GM19238 (cell line): ENCODE results near the gene UBD.

ENCODE experiments used
- DNase-seq: peaks from one replicate; pipeline ENCODE4 v3.0.0; 2011; ENCODE audit warnings: low spot score; ENCODE audit not compliant: insufficient read length

The UBD gene

DNA sequence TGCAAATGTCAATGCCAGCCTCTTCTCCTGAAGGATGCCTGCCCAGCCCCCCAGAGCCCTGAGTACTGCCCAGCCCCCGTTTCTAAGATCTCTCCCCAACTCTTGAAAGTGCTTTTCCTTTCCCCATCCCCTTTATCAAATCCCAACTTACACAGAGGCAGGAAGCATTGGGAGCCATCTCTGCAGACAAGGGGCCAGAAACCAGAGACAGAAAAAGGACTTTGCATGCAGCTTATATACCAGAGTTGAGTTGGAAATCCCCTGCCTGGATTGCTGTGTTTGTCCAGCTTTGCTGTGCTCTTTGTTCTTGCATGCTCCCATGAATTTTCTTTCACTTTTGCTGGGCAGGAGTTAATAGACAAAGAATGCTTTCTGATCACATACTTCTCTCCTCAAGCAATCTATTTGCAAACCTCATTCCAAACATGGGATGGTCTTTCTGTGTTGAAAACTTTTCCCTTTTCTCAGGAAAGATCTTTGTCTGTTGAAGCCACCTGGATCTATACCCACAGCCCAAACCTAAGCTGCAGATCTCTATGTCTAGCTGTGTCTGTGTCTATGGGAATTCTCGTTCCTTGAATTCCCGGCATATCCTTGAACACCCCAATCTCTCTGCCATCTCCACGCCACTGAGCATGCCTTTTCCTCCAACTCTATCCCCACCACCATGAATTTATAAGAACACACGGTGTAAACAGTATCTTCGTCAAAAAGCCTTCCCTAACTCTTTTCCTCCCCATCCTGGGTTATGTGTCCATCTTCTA, at the start of gene UBD:
UBD (minus strand) TSS at position 209 of the 764 bp plus-strand sequence; CDS start at position 178, 31 bp downstream.
- no peak for DNase-seq

GRCh38 chr6:29608131-29608530, 48.6 kb upstream of the UBD start:
- DNase-seq = no peak

GRCh38 chr6:29603930-29604329, 44.4 kb upstream of the UBD start:
- no peak for DNase-seq

DNA sequence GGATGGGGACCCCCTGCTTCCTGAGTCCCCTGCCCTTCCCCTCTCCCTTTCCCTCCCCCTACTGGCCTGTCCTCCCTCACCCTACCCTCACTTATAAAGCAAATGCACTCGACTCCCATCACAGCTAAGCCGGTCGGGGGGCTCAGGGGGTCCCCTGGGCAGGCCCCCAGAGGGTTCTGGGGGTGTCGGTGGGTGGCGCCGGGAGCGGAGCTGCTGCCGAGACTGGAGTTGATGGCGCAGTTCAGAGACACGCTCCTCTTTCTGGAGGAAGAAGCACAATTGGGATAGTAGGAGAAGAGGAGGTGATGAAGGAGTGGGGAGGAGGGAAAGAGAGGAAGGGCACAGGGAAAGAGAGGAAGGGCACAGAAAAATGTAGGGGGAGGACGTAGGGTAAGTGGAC, 43.9 kb upstream of the UBD start:
- DNase-seq = no peak

DNA sequence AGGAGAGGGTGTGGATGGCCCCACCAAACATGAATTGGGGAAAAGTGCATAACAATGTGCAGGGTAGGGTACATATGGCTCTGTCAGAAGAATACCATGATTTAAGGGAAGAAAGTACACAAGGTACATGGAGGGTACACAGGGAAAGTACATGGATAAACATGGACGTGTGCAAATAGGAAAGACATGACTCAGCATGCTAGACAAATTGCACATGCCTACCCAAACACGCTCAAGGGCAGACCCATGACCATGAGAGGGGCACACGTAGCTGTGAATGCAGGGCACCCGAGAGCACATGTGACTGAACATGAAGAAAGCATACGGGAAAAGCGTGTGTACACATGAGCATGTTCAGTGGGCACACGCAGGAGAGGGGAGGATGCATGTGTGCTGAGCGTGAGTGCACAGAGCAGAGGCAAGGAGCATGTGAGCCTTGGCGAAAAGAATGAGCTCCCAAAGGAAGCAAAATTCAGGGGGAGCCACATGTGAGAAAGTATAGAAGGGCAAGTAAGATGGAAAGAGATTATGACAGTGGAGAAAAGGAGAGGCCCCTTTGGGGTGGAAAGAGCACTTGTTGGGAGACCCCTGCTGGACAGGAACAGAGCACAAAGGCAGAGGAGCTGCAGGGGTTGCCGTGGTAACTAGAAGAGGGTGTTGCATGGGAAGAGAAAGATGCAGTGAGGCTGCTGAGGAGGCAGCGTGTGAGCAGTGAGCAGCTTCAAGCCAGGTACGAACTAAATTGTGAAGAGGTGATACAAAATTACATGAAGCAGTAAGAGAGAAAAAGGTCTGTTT, 43.2 kb upstream of the UBD start:
- DNase-seq = no peak

GRCh38 chr6:29598172-29598747, 38.7 kb upstream of the UBD start:
- DNase-seq = no peak

GRCh38 chr6:29597184-29597583, 37.7 kb upstream of the UBD start:
- no peak for DNase-seq

DNA sequence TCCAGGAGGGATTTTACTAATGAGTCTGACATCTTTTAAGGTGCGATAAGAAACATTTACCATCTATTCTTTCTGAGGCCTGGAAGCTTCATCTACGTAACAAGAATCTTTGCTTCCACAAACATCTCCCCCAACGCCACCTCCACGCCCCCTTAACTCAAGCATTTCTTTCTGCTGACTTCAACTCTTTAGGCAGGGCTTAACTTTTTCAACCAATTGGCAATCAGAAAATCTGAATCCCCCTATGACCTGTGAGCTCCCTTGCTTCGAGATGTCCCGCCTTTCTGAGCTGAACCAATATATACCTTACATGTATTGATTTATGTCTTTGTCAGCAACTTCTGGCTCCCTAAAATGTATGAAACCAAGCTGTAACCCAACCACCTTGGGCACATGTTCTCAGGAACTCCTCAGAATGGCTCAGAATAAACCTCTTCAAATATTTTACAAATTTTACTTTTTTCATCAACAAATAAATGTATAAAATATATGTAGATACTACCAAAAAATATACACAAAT, 36.9 kb upstream of the UBD start:
- no peak for DNase-seq

- no peak for DNase-seq
Observed at GRCh38 chr6:29593199-29593855, 33.8 kb upstream of the UBD start.

- DNase-seq = no peak
Observed at GRCh38 chr6:29591677-29592076, 32.1 kb upstream of the UBD start.

DNA sequence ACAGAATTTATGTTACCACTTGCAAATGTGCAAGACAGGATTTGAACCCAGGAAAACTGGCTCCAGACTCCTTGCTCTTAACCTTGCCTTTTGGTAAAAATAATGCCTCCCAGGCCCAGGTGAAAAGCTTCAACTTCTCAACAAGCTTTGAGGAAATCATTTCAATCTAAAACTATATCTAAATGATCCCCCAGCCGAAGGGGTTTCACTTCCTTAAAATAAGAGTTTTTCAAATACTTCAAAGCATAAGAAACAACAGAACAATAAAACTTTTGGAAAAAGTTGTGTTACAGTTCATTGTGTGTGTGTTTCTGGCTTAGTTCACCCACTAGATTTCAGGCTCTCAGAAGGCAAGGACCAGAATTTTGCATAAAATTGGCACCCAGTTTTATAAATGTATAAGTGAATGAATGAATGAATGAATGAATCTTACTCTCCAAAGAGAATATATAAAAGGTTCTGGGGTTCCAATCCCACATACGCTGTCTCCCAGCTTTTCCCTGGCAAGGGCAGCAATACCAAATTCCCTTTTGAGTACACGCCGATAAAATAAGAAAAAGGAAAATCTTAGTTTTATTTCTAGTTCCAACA, 30.8 kb upstream of the UBD start:
- DNase-seq = no peak

DNA sequence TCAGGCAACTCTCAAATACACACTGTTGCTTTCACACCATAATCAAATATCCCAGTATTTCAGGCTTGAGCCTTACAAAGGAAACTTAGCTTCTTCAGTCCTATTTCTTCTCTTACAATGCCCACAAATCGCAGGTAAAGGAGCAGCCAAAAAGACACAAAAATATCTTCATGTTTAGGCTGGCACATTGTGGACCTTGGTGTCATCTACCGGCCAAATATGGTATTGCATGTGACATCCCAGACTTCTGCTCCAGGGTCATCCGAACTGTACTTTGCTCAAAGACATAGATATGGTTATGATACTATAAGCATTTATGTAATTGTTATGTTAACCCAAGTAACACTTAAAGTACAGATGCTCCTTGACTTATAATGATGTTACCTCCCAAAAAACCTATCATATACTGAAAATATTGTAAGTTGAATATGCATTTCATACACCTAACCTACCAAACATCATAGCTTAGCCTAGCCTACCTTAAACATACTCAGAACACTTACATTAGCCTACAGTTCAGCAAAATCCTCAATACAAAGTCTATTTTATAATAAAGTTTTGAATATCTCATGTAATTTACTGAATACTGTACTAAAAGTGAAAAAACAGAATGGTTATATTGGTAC, 30.0 kb upstream of the UBD start:
- peak; percentile 30 for DNase-seq

- no peak for DNase-seq
Observed at GRCh38 chr6:29584821-29585220, 25.3 kb upstream of the UBD start, which contains the start of gene OR2H2. TSS of gene OR2H2 (plus strand) at chr6:29585121. CDS start at chr6:29587945, 2,824 bp downstream.

DNA sequence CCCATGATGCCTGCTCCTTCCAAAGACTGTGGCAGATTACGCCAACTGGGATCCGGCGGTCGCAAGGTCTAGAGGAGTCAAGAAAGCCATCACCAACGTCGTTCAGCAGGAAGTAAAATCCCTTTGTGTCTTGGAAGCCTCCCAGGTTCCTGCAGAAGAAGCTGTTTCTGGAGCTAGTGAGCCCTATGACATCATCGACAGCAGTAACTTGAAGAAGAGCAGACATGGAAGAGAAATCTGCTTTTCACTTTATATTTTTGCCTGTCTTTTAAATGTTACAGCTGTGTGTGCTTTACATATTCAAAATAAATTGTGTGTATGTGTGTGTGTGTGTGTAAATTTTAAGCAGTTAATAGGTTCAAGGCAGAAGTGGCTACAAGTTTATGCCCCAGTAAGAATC, 18.0 kb upstream of the UBD start:
- DNase-seq = no peak

DNA sequence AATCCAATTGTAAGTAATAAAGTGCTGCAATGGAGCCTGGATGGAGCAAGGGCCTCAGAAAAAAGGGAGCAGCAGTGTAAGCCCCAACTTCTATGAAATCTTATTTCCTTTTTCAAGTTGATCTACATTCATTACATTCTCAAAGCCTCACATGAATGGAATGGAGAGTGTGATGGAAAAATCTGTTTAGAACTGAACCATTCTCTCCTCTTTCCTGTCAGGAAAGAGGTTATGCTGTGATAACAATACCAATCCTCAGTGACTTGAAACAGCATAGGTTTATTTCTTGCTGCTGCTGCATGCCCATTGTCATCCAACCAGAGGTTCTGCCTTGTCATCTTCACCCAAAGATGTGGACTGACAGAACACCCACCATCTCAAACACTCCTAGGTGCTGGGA, 16.5 kb upstream of the UBD start:
- DNase-seq = no peak

DNA sequence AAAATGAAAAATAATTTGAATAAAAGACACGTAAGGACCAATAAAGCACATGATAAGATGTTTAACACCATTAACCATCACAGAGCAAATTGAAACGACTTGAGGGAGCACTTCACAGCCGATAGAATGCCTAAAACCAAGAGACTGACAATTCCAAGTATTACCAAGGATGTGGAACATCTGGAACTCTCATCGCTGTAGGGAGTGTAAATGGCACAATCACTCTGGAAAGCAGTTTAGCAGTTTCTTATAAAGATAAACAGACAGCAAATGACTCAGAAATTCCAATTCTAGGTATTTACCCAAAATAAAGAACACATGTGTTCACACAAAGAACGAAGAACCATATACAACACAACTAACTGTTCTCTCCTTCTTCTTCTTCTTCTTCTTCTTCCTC, 8.5 kb upstream of the UBD start:
- DNase-seq = no peak

- DNase-seq = no peak
Observed at GRCh38 chr6:29567541-29567940, 8.0 kb upstream of the UBD start.

GRCh38 chr6:29566856-29567255, 7.3 kb upstream of the UBD start:
- no peak for DNase-seq

- DNase-seq = no peak
Observed at GRCh38 chr6:29564875-29565274, 5.3 kb upstream of the UBD start.

GRCh38 chr6:29563435-29563965, 4.0 kb upstream of the UBD start:
- DNase-seq = no peak
